H1 (cell line): ENCODE results near the gene INPP5B. TPM values are rescaled to one million over a fixed set of nuclear protein-coding genes. Genes with fewer than 3 reads are reported as not detected.

Source experiments
- GABPA ChIP-seq: IDR thresholded peaks from 2 replicates; pipeline ENCODE4 v1.6.1; 2011; ENCODE audit warnings: mild to moderate bottlenecking, low read length, moderate library complexity, borderline replicate concordance; ENCODE audit not compliant: insufficient read depth
- polyA plus RNA-seq, 7 experiments: library from polyadenylated mRNA; depleted of rRNA in 3 of 7; stranded (reverse) in 5 of 7; unstranded in 2 of 7; fragments of >200 nt in 5 of 7; fragments of 200-250 nt in 2 of 7; gene quantifications; 1 replicate in 5 of 7; 2 replicates in 1 of 7; 4 replicates in 1 of 7; pipeline versions ENCODE4 v1.2.1 to v1.2.3, GENCODE V29; 2011 to 2013; ENCODE audit warnings: missing spikeins in 2 of 7, mixed read lengths in 2 of 7
- total RNA-seq: library from RNA; stranded (reverse); fragmentation: NEBNext Ultra II Directional; extraction: Animal tissue kit (Norgen Biotek cat#: 25700); gene quantifications from 2 replicates; pipeline ENCODE4 v1.2.1, GENCODE V29; 2021
- TF ChIP-seq, protein P1 (sequence below): fragments of 300-600 bp; sonication (generic); IDR thresholded peaks from 2 replicates; pipeline ENCODE4 v1.7.1; 2012; ENCODE audit warnings: low read length, moderate library complexity, mild to moderate bottlenecking, inconsistent platforms; ENCODE audit not compliant: insufficient replicate concordance

INPP5B gene
- total and polyA plus RNA-seq, 2 of the 8 experiments (the other 6 are each of a cell fraction or from before 2014, with no cell fraction given) = 14.0 to 23.7 TPM

DNA sequence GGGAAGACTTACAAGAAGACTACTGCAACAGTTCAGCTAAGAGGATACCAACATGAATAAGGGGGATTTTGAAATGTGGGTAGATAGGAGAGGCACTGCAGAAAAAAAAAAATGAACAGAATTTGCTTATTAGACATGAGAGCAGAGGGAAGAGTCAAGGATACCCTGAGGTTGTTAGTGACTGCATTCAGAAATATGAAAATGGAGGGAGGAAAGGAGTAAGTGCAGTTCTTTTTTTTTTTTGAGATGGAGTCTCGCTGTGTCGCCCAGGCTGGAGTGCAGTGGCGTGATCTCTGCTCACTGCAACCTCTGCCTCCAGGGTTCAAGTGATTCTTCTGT, 23.3 kb downstream of the INPP5B start (continued):
- TF ChIP-seq, protein P1, sequence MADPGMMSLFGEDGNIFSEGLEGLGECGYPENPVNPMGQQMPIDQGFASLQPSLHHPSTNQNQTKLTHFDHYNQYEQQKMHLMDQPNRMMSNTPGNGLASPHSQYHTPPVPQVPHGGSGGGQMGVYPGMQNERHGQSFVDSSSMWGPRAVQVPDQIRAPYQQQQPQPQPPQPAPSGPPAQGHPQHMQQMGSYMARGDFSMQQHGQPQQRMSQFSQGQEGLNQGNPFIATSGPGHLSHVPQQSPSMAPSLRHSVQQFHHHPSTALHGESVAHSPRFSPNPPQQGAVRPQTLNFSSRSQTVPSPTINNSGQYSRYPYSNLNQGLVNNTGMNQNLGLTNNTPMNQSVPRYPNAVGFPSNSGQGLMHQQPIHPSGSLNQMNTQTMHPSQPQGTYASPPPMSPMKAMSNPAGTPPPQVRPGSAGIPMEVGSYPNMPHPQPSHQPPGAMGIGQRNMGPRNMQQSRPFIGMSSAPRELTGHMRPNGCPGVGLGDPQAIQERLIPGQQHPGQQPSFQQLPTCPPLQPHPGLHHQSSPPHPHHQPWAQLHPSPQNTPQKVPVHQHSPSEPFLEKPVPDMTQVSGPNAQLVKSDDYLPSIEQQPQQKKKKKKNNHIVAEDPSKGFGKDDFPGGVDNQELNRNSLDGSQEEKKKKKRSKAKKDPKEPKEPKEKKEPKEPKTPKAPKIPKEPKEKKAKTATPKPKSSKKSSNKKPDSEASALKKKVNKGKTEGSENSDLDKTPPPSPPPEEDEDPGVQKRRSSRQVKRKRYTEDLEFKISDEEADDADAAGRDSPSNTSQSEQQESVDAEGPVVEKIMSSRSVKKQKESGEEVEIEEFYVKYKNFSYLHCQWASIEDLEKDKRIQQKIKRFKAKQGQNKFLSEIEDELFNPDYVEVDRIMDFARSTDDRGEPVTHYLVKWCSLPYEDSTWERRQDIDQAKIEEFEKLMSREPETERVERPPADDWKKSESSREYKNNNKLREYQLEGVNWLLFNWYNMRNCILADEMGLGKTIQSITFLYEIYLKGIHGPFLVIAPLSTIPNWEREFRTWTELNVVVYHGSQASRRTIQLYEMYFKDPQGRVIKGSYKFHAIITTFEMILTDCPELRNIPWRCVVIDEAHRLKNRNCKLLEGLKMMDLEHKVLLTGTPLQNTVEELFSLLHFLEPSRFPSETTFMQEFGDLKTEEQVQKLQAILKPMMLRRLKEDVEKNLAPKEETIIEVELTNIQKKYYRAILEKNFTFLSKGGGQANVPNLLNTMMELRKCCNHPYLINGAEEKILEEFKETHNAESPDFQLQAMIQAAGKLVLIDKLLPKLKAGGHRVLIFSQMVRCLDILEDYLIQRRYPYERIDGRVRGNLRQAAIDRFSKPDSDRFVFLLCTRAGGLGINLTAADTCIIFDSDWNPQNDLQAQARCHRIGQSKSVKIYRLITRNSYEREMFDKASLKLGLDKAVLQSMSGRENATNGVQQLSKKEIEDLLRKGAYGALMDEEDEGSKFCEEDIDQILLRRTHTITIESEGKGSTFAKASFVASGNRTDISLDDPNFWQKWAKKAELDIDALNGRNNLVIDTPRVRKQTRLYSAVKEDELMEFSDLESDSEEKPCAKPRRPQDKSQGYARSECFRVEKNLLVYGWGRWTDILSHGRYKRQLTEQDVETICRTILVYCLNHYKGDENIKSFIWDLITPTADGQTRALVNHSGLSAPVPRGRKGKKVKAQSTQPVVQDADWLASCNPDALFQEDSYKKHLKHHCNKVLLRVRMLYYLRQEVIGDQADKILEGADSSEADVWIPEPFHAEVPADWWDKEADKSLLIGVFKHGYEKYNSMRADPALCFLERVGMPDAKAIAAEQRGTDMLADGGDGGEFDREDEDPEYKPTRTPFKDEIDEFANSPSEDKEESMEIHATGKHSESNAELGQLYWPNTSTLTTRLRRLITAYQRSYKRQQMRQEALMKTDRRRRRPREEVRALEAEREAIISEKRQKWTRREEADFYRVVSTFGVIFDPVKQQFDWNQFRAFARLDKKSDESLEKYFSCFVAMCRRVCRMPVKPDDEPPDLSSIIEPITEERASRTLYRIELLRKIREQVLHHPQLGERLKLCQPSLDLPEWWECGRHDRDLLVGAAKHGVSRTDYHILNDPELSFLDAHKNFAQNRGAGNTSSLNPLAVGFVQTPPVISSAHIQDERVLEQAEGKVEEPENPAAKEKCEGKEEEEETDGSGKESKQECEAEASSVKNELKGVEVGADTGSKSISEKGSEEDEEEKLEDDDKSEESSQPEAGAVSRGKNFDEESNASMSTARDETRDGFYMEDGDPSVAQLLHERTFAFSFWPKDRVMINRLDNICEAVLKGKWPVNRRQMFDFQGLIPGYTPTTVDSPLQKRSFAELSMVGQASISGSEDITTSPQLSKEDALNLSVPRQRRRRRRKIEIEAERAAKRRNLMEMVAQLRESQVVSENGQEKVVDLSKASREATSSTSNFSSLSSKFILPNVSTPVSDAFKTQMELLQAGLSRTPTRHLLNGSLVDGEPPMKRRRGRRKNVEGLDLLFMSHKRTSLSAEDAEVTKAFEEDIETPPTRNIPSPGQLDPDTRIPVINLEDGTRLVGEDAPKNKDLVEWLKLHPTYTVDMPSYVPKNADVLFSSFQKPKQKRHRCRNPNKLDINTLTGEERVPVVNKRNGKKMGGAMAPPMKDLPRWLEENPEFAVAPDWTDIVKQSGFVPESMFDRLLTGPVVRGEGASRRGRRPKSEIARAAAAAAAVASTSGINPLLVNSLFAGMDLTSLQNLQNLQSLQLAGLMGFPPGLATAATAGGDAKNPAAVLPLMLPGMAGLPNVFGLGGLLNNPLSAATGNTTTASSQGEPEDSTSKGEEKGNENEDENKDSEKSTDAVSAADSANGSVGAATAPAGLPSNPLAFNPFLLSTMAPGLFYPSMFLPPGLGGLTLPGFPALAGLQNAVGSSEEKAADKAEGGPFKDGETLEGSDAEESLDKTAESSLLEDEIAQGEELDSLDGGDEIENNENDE = no peak
- no peak for TF ChIP-seq GABPA
